Fibroblast of skin of right quadriceps (primary cell): ENCODE results near the gene GNB3.

Experiments used
- DNase-seq: peaks from one replicate; pipeline ENCODE4 v3.0.0-alpha.2; 2013

The GNB3 gene

GRCh38 chr12:6840761-6841515 is at the start of gene GNB3:
GNB3 (plus strand) TSS chr12:6840925; CDS start chr12:6841288, 363 bp downstream.
- DNase-seq, result no peak

DNA sequence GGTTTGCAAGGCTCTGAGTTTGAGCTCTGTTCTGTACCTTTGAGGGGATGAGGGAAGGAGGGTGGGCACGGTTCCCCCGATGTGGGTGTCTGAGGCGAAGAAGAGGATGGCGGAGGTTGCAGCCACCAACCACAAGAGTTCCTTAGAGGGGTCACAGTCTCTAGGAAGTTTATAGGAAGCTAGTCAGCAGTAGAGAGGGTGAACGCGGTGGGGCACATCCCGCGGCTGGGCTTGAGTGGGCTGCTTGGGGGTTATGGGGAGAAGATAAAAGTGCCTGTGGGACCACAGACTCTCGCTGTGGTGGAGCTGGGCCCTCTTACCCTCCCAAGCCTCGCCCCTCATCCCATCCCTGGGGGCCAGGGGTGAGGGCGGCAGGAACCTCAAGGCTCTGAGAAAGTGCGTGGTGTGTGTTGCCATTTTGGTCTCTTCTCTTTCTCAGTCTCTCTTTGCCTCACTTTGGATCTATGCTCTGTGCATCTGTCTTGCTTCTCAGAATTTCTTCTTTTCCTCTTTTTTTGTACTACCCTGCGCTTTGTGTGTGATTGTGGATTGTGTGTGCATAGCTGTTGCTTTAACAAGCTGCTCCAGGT is 48.7 kb upstream of the GNB3 start:
- no peak for DNase-seq

DNA sequence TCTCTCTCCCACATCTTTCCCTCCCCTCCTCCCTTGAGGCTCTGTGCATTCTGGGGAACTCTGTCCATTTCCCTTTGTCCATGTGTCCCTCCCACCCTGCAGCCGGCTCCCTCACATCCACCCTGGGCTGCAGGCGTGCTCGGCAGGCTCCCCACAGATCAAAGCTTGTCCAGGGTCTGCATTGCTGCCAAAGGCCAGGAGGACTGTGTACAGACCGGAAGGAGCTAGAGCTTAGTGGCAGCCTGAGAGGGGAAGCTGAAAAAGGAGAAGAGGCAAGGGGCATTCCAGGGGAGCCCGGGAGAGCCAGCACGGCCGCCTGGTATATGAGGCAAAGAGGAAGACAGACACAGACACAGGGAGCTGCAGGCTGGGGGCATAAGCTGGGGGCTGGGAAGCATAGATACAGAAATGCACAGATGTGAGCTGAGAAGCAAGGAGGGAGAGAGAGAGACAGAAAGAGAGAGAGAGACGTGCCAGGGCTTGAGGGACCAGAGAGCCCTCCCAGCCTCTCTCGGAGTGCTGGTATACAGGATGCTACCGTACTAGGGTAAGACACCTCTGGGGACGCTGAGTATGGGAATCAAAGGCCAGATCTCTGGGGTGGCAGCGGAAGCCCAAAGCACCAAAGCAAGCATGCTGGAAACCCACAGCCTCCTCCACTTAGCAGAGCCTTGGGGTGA is 48.1 kb upstream of the GNB3 start:
- DNase-seq, result no peak

DNA sequence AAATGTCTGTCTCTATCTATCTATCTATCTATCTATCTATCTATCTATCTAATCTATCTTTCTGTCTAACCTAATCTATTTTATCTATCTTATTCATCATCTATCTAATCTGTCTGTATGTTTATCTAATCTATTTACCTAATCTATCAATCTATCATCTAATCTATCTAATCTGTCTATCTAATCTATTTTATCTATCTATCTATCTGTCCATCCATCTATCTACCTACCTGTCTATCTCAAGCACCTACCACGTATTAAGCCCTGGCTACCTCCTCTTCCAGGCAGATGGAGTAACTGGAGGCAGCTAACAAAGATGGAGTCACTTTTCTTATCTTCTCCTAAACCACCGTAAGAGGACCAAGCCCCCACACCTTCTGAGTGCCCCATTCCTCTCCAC is 45.6 kb upstream of the GNB3 start:
- DNase-seq, result no peak

DNA sequence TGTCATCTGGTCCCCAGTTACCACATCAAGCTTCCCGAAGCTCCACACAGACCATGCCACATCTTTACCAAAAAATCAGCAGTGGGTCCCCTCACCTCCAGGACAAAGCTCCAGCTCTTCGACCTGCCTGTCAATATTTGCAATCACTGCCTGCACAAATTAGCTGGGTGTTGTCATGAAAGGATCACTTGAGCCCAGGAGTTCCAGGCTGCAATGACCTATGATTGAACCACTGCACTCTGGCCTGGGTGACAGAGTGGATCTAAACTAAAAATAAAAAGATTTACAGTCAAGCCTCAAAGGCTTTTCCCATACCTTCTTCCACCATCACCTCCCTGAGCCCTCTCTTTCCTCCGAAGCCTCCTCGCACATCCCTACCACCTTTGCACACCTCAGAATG is 44.1 kb upstream of the GNB3 start:
- DNase-seq, result no peak

GRCh38 chr12:6799147-6799546 is 41.6 kb upstream of the GNB3 start:
- DNase-seq, result no peak

- peak; percentile 42 for DNase-seq
Observed at GRCh38 chr12:6807170-6807569, 33.6 kb upstream of the GNB3 start.

- DNase-seq, result no peak
Observed at GRCh38 chr12:6809056-6809455, 31.7 kb upstream of the GNB3 start.

DNA sequence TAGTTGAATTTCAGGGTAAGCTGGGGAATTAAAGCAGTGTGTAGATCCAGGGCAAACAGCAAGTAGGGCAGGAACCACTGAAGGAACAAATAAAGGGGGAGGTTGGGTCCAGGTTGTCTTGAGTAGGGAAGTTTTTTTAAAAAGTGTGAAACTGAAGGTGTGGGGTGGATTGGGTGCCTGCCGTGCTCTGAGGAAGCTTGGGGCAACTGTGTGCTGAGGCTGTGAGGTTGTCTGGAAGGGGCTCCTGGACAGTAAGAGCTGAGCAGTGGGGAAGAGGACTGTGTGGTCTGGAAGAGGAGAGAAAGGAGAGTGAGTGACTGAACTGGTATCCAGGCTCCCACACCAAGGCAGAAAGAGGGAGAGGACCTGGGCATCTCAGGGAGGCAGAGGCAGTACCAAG is 30.0 kb upstream of the GNB3 start:
- no peak for DNase-seq

- DNase-seq, result no peak
Observed at GRCh38 chr12:6813363-6813762, 27.4 kb upstream of the GNB3 start.

DNA sequence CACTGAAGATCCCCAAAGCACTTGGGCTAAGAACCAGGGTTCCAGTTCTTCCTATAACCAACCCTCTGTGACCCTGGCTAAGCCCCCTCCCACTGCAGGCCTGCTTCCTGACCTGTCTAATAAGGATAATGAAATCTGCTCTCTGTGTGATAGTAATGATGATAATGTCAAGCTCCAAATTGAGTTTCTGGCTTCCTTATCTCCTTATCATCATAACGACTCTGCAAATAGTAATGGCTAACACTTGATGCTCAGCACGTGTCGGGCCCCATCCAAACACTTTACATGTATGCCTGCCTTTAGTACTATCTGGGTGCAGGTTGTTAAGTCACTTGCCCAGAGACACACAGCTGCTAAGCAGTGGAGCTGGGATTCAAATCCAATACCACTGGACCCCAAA is 24.1 kb upstream of the GNB3 start:
- DNase-seq, result no peak

DNA sequence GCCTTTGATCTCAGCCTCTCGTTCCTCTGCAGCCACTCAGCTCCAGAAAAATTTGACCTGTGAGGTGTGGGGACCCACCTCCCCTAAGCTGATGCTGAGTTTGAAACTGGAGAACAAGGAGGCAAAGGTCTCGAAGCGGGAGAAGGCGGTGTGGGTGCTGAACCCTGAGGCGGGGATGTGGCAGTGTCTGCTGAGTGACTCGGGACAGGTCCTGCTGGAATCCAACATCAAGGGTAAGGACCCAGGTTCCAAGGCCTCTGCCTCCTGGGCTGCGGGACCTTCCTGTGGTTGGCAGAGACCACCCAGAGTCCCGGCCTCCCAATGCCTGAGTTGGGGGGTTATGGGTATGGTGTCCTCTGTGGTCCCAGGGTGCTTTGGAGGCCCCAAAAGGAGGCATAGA is 23.6 kb upstream of the GNB3 start:
- DNase-seq, result no peak

GRCh38 chr12:6817662-6818157 is 23.0 kb upstream of the GNB3 start:
- no peak for DNase-seq

- DNase-seq, result no peak
Observed at GRCh38 chr12:6818222-6818621, 22.5 kb upstream of the GNB3 start.

- no peak for DNase-seq
Observed at GRCh38 chr12:6818645-6819044, 22.1 kb upstream of the GNB3 start.

DNA sequence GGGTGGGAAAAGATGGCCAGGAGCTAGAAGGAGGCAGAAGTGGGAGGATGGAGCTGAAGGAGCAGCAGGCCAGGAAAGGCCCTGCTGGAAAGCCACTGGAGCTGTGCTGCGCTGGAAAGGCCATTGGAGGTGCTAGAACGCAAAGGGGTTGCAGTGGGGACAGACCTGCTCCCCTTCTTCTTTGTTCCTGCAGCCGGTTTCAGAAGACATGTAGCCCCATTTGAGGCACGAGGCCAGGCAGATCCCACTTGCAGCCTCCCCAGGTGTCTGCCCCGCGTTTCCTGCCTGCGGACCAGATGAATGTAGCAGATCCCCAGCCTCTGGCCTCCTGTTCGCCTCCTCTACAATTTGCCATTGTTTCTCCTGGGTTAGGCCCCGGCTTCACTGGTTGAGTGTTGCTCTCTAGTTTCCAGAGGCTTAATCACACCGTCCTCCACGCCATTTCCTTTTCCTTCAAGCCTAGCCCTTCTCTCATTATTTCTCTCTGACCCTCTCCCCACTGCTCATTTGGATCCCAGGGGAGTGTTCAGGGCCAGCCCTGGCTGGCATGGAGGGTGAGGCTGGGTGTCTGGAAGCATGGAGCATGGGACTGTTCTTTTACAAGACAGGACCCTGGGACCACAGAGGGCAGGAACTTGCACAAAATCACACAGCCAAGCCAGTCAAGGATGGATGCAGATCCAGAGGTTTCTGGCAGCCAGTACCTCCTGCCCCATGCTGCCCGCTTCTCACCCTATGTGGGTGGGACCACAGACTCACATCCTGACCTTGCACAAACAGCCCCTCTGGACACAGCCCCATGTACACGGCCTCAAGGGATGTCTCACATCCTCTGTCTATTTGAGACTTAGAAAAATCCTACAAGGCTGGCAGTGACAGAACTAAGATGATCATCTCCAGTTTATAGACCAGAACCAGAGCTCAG is 21.4 kb upstream of the GNB3 start:
- DNase-seq, result no peak

DNA sequence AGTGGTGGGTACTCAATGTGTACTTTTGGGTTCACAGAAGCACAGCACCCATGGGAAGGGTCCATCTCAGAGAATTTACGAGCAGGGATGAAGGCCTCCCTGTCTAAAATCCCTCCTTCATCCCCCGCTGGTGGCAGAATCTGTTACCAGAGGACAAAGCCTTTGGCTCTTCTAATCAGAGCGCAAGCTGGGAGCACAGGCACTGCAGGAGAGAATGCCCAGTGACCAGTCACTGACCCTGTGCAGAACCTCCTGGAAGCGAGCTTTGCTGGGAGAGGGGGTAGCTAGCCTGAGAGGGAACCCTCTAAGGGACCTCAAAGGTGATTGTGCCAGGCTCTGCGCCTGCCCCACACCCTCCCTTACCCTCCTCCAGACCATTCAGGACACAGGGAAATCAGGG is 20.6 kb upstream of the GNB3 start:
- no peak for DNase-seq

- peak; percentile 61 for DNase-seq
Observed at GRCh38 chr12:6821591-6822425, 18.9 kb upstream of the GNB3 start, which contains the start of gene GPR162. GPR162 (plus strand) TSS chr12:6821821; CDS start chr12:6823899, 2,078 bp downstream.

- no peak for DNase-seq
Observed at GRCh38 chr12:6822426-6823135, 18.1 kb upstream of the GNB3 start.

GRCh38 chr12:6823182-6824084 is 17.3 kb upstream of the GNB3 start:
- no peak for DNase-seq
